Mucosa of descending colon (tissue), 3 donors: ENCODE measurements around the gene CTPS1. TPM values are rescaled to one million over a fixed set of nuclear protein-coding genes. Genes with fewer than 3 reads are reported as not detected.

Experiments used
- ATAC-seq: fragments of 200-7000 bp; cut with Tn5 transposase; one replicate; pipeline ENCODE4 v1.9.1; 2020; ENCODE audit warnings: mild to moderate bottlenecking, moderate library complexity
- DNase-seq, 3 donors: peaks; one replicate each; pipeline ENCODE4 v3.0.0-alpha.2; 2020
- H3K36me3 ChIP-seq: fragments of 200-600 bp; one replicate; pipeline ENCODE4 v1.8.0; 2021; ENCODE audit warnings: low read depth, mild to moderate bottlenecking
- H3K4me1 ChIP-seq: fragments of 200-600 bp; one replicate; pipeline ENCODE4 v1.8.0; 2021; ENCODE audit warnings: low read depth, mild to moderate bottlenecking
- H3K4me3 ChIP-seq: fragments of 200-600 bp; one replicate; pipeline ENCODE4 v1.8.0; 2021; ENCODE audit warnings: mild to moderate bottlenecking
- H3K9me3 ChIP-seq: fragments of 200-600 bp; one replicate; pipeline ENCODE4 v1.8.0; 2021; ENCODE audit warnings: mild to moderate bottlenecking
- intact Hi-C, 2 donors: fragments of 100-400 bp; cut with DNase I in 1 of 2; cut with micrococcal nuclease in 1 of 2; formaldehyde crosslinking; loops; one replicate each; pipeline versions ENCODE4 v1.11.0 to v1.11.1; 2022; cut with DNase I, micrococcal nuclease
- total RNA-seq, 3 donors: library from RNA; stranded (reverse); fragmentation: NEBNext Ultra II Directional in 2 of 3; extraction: Animal tissue kit (Norgen Biotek cat#: 25700) in 2 of 3; gene quantifications; one replicate each; pipeline versions ENCODE4 v1.2.1 to v1.2.4, GENCODE V29; 2021 to 2023
- TF ChIP-seq, protein P1 (sequence below): fragments of 200-600 bp; IDR thresholded peaks from one replicate; pipeline ENCODE4 v1.8.0; 2022; ENCODE audit warnings: antibody characterized with exemption, mild to moderate bottlenecking
- donor health status: DM: no; HTN: no; CAD: no; lungs with moderate emphysema.
- donor health status: DM: no; HTN: no; CAD: no.
- donor health status: DM: no; HTN: yes; CAD: no.

Gene CTPS1
- total RNA-seq, 3 donors from 2014 or later = 6.5 to 49.1 (median 15.7) TPM

DNA sequence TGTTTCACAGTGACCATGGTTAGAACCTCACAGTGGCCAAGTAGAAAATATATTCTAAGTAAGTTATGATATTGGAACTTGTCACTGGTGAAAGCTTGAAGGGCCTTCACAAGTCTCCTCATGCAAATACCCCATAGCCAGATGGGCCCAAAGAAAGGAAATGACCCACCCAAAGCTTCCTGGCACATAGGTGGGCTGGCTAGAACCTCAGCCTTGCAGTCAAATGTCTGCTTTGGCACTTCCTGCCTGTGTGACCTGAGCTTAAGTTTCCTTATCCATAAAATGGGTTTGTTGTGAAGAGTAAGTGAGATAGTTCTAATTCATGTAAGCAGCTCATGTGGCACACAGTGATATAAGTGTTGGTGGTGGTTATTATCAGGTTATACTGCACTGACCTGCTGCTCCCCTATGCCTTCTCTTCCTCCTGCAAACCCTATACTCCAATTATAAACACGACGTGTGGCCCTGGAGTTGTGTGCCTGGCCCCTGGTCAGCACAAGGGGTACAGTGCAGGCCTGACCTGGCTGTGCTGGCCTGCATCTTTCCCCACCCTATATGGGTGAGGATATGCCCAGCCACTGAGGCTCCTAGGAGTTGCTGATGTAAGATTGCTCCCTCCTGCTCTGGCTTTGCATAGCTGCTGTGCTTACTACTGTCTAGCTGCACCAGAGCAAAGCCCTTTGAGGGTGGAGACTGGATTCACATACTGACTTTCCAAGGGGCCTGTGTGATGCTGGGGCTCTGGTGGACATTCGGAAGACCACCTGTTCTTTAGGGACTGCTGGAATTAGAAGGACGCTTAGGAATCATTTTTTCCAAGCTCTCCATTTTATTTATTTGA is 46.7 kb downstream of the CTPS1 start:
- Histone ChIP-seq H3K4me1 (no peaks in the 10 kb centered on the region), H3K36me3 (no peaks in the 10 kb centered on the region), H3K4me3 (no peak overlapping the region), H3K9me3 (no peaks in the 10 kb centered on the region)
- intact Hi-C loops = no loop called here
- ATAC-seq (no peak), DNase-seq (no peak)
- TF ChIP-seq, protein P1, sequence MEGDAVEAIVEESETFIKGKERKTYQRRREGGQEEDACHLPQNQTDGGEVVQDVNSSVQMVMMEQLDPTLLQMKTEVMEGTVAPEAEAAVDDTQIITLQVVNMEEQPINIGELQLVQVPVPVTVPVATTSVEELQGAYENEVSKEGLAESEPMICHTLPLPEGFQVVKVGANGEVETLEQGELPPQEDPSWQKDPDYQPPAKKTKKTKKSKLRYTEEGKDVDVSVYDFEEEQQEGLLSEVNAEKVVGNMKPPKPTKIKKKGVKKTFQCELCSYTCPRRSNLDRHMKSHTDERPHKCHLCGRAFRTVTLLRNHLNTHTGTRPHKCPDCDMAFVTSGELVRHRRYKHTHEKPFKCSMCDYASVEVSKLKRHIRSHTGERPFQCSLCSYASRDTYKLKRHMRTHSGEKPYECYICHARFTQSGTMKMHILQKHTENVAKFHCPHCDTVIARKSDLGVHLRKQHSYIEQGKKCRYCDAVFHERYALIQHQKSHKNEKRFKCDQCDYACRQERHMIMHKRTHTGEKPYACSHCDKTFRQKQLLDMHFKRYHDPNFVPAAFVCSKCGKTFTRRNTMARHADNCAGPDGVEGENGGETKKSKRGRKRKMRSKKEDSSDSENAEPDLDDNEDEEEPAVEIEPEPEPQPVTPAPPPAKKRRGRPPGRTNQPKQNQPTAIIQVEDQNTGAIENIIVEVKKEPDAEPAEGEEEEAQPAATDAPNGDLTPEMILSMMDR = no peak

DNA sequence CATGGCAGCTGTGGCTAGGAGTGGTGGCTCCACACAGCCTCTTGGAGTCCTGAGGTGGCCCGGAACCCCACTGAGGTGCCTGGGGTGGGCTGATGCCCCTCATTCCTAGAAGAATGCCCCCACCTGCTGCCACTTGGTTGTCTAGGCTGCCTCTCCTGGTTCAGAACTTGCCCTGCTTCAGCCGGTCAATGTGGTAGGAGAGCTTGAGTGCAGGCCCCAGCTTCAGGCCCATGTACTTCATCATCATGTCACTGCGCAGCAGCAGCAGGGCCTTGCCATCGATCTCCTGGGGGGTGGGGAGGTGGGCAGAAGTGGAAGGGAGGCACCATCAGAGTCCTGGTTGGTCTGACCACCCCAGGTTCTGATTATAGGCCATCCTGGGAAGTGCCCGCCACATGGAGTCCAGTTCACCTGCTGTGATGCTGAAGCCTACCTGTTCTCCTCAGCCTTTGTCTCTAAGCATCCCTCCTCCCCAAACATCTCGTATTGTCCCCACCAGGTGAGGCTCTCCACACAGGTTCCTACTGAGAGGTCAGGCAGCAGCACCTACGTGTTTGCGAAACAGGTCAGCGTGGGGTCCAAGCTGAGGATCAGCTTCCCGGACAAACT is 48.6 kb downstream of the CTPS1 start:
- ATAC-seq (no peak), DNase-seq (no peak)
- Histone ChIP-seq H3K36me3 (peaks cover 4% of the 10 kb centered on the region), H3K9me3 (no peaks in the 10 kb centered on the region), H3K4me3 (no peak overlapping the region), H3K4me1 (no peaks in the 10 kb centered on the region)
- TF ChIP-seq, protein P1 = no peak
- intact Hi-C loops = no loop called here

DNA sequence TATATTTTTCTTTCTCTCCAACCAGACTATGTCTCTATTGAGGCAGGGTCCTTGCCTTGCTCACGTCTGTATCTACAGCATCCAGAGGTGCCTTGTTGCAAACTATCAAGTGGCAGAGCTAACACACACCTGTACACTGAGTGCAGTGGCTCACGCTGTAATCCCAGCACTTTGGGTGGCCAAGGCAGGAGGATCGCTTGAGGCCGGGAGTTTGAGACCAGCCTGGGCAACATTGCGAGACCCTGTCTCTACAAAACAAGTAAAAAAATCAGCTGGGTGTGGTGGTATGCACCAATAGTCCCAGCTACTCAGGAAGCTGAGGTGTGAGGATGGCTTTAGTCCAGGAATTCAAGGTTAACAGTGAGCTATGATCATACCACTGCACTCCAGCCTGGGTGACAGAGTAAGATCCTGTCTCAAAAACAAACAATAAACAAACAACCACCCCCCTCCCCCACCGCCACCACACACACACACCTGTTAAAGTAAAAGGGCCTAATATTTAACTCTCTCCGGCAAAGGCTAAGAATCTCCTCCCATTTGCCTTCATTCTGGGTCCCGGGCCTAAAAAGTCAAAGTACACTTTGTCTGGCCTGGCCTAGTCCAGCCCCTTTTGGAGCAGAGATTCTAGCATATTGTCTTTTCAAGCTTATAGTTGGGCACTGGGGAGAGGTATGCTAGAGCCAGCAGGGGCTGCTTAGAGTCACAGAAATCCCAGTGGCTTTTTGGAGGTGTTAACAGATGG is 51.5 kb downstream of the CTPS1 start:
- TF ChIP-seq, protein P1 = no peak
- ATAC-seq (no peak), DNase-seq (no peak)
- H3K9me3 ChIP-seq = no peaks in the 10 kb centered on the region
- H3K36me3 ChIP-seq = peaks cover 4% of the 10 kb centered on the region
- intact Hi-C loops = no loop called here
- H3K4me3 ChIP-seq = no peak overlapping the region
- H3K4me1 ChIP-seq = no peaks in the 10 kb centered on the region

DNA sequence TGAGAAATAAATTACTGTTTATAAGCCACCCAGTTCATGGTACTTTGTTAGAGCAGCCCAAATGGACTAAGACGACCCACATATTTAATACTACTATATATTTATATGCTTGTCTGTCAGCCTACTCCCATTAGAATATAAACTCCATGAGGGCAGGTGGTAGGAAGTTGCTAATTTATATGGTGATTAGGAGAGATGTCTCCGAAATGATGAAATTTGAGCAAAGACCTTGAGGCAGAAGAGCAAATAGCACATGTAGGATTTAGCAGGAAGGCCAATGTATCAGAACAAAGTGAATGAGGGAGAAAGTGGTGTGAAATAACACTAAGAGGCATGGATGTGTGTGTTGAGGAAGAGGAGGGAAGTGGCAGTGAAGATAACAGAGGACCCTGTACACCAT is 52.7 kb downstream of the CTPS1 start:
- intact Hi-C loops = no loop called here
- Histone ChIP-seq H3K4me3 (no peak overlapping the region), H3K9me3 (no peaks in the 10 kb centered on the region), H3K4me1 (no peaks in the 10 kb centered on the region), H3K36me3 (peaks cover 4% of the 10 kb centered on the region)
- TF ChIP-seq, protein P1 = no peak
- DNase-seq (no peak), ATAC-seq (no peak)

DNA sequence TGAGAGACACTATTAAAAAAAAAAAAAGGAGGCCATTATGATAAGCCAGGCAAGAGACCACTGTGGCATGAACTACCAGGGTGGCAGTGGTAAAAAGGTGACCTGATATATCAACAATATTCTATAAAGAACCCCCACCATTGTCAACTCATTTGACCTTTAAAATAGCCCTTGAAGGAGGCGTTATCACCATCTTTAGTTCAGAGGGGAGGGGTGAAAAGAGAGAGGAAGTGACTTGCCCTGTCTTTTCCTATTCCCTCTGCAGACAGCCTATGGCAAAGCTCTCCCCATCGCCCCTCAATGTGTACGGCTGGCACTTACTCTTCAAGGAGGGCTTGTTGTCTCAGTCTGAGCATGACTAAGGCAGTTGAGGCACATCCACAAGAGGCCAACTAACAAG is 53.8 kb downstream of the CTPS1 start:
- H3K36me3 ChIP-seq = peaks cover 4% of the 10 kb centered on the region
- TF ChIP-seq, protein P1 = no peak
- intact Hi-C loops = no loop called here
- no peaks in the 10 kb centered on the region for H3K9me3 ChIP-seq
- no peak for DNase-seq
- H3K4me1 ChIP-seq = no peaks in the 10 kb centered on the region
- ATAC-seq = no peak
- no peak overlapping the region for H3K4me3 ChIP-seq
